Stimulated activated memory B cell treated with anti-CD40 and anti-IgM and Interleukin-4, amounts not matched to agents 10 μg/mL and 1 μg/mL and 100 μg/mL, for 72 hours (primary cell): ENCODE measurements around the gene FH.

Experiments used
- ATAC-seq: fragments of 150-1000 bp; cut with Tn5 transposase; 2 replicates; pipeline ENCODE4 v1.10.0; 2021
- H3K27ac Mint-ChIP-seq: one replicate; pipeline ENCODE4 v1.8.0; 2022; ENCODE audit warnings: mild to moderate bottlenecking, mixed read lengths
- H3K27me3 Mint-ChIP-seq: one replicate; pipeline ENCODE4 v1.8.0; 2022; ENCODE audit warnings: mixed read lengths
- H3K36me3 Mint-ChIP-seq: one replicate; pipeline ENCODE4 v1.8.0; 2022; ENCODE audit warnings: mixed read lengths
- H3K4me1 Mint-ChIP-seq: one replicate; pipeline ENCODE4 v1.8.0; 2022; ENCODE audit warnings: mixed read lengths
- H3K4me3 Mint-ChIP-seq: one replicate; pipeline ENCODE4 v1.8.0; 2022; ENCODE audit warnings: mild to moderate bottlenecking, moderate library complexity, mixed read lengths
- H3K9me3 Mint-ChIP-seq: one replicate; pipeline ENCODE4 v1.8.0; 2022; ENCODE audit warnings: mixed read lengths

FH gene

DNA sequence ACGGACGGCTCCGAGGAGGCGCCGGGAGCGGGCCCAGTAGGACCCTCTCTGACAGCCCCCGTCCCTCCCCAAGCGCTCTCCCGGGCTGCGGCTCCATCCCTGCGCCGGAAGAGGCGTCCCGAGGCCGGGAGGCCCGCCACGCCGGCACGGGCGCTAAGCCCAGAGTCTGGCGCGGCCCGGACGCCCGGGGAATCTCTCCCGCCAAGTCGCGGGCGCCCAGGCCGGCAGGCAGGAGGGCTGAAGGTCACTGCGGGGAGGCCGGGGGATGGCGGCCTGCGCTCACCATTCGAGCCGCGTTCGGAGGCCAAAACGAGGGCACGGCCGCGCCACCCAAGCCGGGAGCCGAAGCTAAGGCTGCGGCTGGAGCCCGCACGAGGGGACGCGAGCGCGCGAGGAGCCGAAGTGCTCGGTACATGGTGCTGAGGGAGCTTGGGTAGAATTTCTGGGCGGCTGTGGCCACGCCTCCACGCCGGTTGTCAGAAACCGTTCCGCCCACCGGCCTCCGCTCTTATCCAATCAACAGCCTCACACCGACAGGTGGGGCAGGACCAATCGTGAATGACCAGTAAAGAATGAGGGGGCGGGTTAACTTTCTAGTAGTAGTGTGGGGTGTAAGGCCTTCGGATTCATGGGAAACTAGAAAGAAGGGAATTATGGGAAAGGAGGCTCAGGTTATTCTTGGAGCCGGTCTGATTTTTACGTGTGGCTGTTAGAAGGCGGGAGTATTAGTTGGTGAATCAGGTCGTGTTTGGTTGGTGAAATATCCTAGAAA is at the start of gene FH:
TSS of gene FH (minus strand) at position 448 of the 772 bp plus-strand sequence. CDS start at position 415, 33 bp downstream.
- Mint-ChIP-seq H3K27ac (no peak within 1 kb of the TSS), H3K9me3 (no peaks in the 10 kb centered on the region), H3K4me1 (peaks cover 12% of the 10 kb centered on the region), H3K4me3 (no peak within 1 kb of the TSS), H3K27me3 (no peaks in the 10 kb centered on the region), H3K36me3 (peaks cover 9% of the 10 kb centered on the region)
- ATAC-seq, result peak; percentile 99

GRCh38 chr1:241560849-241561187 is 41.3 kb upstream of the FH start:
- Mint-ChIP-seq H3K27ac (peak overlapping the region; percentile 2), H3K9me3 (no peaks in the 10 kb centered on the region), H3K36me3 (peaks cover 75% of the 10 kb centered on the region), H3K4me1 (peaks cover 15% of the 10 kb centered on the region), H3K27me3 (no peaks in the 10 kb centered on the region), H3K4me3 (no peak overlapping the region)
- no peak for ATAC-seq

DNA sequence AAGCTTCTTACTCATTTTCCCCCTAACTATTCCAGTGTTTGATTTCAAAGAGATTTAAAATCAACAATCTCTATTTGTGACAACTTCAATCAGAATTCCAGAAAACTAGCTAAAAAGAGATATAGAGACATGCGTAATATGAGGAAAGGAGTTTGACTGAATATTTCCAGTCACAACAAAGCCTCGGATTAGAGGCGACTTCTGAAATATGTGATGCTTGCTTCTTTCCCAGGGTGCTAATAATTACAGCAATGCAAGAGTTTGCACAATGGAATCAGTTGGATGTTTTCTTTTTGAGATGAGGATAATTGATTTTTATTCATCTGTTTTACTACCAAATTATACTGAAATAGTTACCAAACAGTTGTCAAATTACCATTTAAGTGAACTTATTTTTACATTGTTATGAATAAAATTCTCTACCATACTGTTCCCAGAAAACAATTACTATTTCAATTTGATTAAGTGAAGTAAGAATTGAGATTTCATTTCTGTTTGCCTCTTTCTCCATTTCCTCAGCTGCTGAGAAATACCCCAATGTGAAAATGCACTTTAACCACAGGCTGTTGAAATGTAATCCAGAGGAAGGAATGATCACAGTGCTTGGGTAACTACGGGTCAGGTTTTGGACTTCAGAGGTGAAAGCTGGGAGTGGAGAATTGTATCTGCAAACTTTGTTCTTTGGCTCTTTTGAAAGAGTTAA is 40.7 kb upstream of the FH start:
- no peak for ATAC-seq
- Mint-ChIP-seq H3K4me1 (peaks cover 15% of the 10 kb centered on the region), H3K27ac (peak overlapping the region; percentile 2), H3K9me3 (no peaks in the 10 kb centered on the region), H3K27me3 (no peaks in the 10 kb centered on the region), H3K4me3 (no peak overlapping the region), H3K36me3 (peaks cover 76% of the 10 kb centered on the region)

GRCh38 chr1:241557551-241558193 is 38.1 kb upstream of the FH start:
- no peak for ATAC-seq

GRCh38 chr1:241557031-241557430 is 37.5 kb upstream of the FH start:
- ATAC-seq, result no peak
- Mint-ChIP-seq H3K4me1 (peaks cover 24% of the 10 kb centered on the region), H3K4me3 (no peak overlapping the region), H3K36me3 (peaks cover 77% of the 10 kb centered on the region), H3K9me3 (peaks cover 3% of the 10 kb centered on the region), H3K27ac (peak overlapping the region; percentile 23), H3K27me3 (no peaks in the 10 kb centered on the region)

More at GRCh38 chr1:241557551-241558193, 38.1 kb upstream of the FH start:
- Mint-ChIP-seq H3K27ac (peak overlapping the region; percentile 23), H3K9me3 (peaks cover 1% of the 10 kb centered on the region), H3K27me3 (no peaks in the 10 kb centered on the region), H3K36me3 (peaks cover 77% of the 10 kb centered on the region), H3K4me3 (no peak overlapping the region), H3K4me1 (peaks cover 22% of the 10 kb centered on the region)

DNA sequence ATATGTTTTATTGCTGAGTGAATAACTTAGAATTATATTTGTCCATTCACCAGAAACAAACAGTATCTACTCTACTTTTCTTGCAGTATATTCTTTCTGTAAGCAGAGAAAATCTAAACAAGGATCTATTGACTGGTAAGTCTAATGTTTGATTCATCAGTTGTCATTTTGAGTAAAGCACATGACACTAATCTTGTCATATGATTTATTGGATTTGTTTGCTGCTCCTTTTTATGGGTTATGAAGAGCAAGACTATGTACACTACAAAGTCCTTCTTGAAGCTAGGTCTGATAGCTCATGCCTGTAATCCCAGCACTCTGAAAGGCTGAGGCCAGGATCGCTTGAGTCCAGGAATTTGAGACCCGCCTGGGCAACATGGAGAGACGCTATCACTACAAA is 36.0 kb upstream of the FH start:
- Mint-ChIP-seq H3K27ac (peak overlapping the region; percentile 37), H3K4me1 (peaks cover 39% of the 10 kb centered on the region), H3K4me3 (no peak overlapping the region), H3K27me3 (no peaks in the 10 kb centered on the region), H3K9me3 (peaks cover 3% of the 10 kb centered on the region), H3K36me3 (peaks cover 71% of the 10 kb centered on the region)
- no peak for ATAC-seq

- no peak for ATAC-seq
- H3K4me1 Mint-ChIP-seq, result peaks cover 46% of the 10 kb centered on the region
- peaks cover 4% of the 10 kb centered on the region for H3K9me3 Mint-ChIP-seq
- no peak overlapping the region for H3K4me3 Mint-ChIP-seq
- H3K27me3 Mint-ChIP-seq, result no peaks in the 10 kb centered on the region
- H3K36me3 Mint-ChIP-seq, result peaks cover 70% of the 10 kb centered on the region
- H3K27ac Mint-ChIP-seq, result peak overlapping the region; percentile 63
Observed at GRCh38 chr1:241553886-241554592, 34.5 kb upstream of the FH start.

DNA sequence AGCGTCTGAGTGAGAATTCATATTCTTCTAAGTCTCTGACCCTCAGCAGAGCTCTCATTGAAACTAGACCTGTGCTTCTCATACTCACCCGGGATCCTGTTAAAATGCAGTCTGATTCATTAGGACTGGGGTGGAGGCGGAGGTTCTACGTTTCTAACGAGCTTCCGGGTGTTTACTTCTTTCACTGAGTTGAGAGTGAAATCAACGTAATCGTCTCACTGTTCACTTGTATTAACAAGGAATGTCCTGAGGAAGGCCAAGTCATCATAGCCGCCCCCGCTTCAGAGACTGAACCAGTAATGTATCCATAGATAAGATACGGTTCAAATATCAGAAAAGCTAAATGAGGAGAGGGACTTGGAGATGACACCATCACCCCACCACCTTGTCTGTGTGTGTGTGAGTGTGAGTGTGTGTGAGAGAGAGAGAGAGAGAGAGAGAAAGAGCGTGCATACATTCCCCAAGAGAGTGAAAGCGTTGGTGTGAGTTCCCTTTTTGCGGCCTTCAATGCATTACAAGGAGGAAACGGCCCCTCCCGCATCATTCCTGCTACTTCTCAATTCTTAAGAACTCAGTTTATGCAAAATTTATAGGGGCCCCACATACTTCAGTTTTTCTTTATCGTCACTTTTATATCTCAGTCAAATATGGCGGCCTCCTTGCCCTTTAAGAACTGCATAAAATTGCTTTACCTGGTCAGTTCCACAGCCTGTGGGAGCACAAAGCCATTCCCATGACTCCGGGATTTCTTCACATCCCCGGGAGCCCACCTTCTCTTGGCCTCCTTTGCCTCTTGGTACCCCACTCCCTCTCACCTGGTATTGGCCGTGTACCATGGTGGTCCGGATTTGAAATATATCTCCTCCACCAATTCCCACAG is 32.4 kb upstream of the FH start:
- peaks cover 72% of the 10 kb centered on the region for H3K36me3 Mint-ChIP-seq
- H3K4me1 Mint-ChIP-seq, result peaks cover 50% of the 10 kb centered on the region
- peak overlapping the region; percentile 79 for H3K4me3 Mint-ChIP-seq

DNA sequence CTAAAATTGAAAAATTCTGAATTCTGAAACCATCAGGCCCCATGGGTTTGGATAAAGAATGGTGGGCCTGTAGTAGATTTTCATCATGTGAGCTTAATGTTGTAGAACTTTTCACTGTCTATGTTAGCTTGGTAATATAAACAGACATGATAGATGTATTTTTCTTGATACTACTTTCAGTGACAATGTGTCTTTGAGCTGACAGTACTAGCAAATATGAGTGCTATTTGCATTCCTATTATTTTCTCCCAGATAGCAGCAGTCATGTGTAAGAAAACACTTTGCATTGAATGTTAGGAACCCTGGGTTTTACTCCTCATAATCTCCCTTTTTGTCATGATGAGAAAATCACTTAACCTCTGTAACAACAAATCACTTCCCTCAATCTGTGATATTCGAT is 30.8 kb upstream of the FH start:
- Mint-ChIP-seq H3K27ac (peak overlapping the region; percentile 92), H3K4me3 (no peak overlapping the region), H3K36me3 (peaks cover 70% of the 10 kb centered on the region)

More for the DNA sequence above, 32.4 kb upstream of the FH start:
- Mint-ChIP-seq H3K27ac (peak overlapping the region; percentile 92), H3K9me3 (peaks cover 6% of the 10 kb centered on the region), H3K27me3 (no peaks in the 10 kb centered on the region)
- peak; percentile 94 for ATAC-seq

GRCh38 chr1:241548008-241548407 is 28.5 kb upstream of the FH start:
- Mint-ChIP-seq H3K27me3 (no peaks in the 10 kb centered on the region), H3K9me3 (peaks cover 9% of the 10 kb centered on the region), H3K36me3 (peaks cover 72% of the 10 kb centered on the region), H3K4me1 (peaks cover 58% of the 10 kb centered on the region), H3K27ac (peak overlapping the region; percentile 66), H3K4me3 (no peak overlapping the region)
- ATAC-seq, result no peak

More for the DNA sequence above, 30.8 kb upstream of the FH start:
- Mint-ChIP-seq H3K4me1 (peaks cover 63% of the 10 kb centered on the region), H3K9me3 (peaks cover 9% of the 10 kb centered on the region), H3K27me3 (no peaks in the 10 kb centered on the region)
- no peak for ATAC-seq

DNA sequence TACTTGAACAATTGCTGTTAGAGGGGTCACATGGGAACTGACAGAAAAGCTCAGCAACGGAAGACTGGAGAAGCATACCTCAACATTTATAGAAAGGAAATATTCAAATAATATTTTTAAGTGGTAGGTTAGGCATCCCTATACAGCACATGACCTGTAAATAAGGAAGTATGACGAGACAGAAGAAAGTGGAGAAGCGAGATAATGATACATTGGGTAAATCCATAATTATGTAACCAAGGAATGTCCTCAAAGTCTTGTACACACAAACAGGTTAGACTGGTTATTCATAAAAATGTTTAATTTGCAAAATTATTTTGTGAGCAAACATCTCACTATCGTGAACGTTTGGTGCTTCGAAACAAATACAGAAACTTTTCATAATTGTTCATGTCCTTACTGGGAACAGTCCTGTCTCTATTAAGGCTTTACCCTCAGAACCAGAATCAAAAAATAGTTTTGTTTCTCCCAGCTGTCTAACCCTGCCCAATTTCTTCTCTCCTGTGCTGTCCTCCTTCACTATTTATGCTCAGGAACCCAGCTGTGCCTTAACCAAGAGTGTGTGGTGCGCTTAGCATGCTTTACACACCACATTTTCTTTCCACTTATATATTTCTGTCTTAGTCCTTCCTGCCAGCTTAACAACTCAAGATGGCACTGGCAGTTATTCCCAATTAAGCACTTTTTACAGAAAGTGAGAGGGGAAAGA is 22.8 kb upstream of the FH start:
- Mint-ChIP-seq H3K4me1 (peaks cover 61% of the 10 kb centered on the region), H3K9me3 (peaks cover 8% of the 10 kb centered on the region)
- ATAC-seq, result peak; percentile 63

GRCh38 chr1:241536969-241537368 is 17.4 kb upstream of the FH start:
- peaks cover 74% of the 10 kb centered on the region for H3K4me1 Mint-ChIP-seq
- peaks cover 70% of the 10 kb centered on the region for H3K36me3 Mint-ChIP-seq
- H3K27me3 Mint-ChIP-seq, result no peaks in the 10 kb centered on the region
- no peak overlapping the region for H3K4me3 Mint-ChIP-seq
- ATAC-seq, result no peak
- H3K9me3 Mint-ChIP-seq, result peaks cover 3% of the 10 kb centered on the region
- peak overlapping the region; percentile 86 for H3K27ac Mint-ChIP-seq

More for the DNA sequence above, 22.8 kb upstream of the FH start:
- Mint-ChIP-seq H3K27ac (peak overlapping the region; percentile 15), H3K36me3 (peaks cover 84% of the 10 kb centered on the region), H3K27me3 (no peaks in the 10 kb centered on the region), H3K4me3 (no peak overlapping the region)

- Mint-ChIP-seq H3K4me1 (peaks cover 68% of the 10 kb centered on the region), H3K4me3 (no peak overlapping the region), H3K27ac (peak overlapping the region; percentile 86), H3K36me3 (peaks cover 65% of the 10 kb centered on the region), H3K27me3 (no peaks in the 10 kb centered on the region), H3K9me3 (peaks cover 3% of the 10 kb centered on the region)
- no peak for ATAC-seq
Observed at GRCh38 chr1:241536304-241536703, 16.7 kb upstream of the FH start.
